Stimulated activated naive B cell treated with anti-CD40 and anti-IgM and Interleukin-4, amounts not matched to agents 10 μg/mL and 1 μg/mL and 100 μg/mL, for 72 hours (primary cell): ENCODE data around the gene DDR2.
"Not testable (repeated sequence)": the region's sequence is repeated elsewhere in the genome, so short reads cannot be mapped to it uniquely, and the experiment has no call there.

Experiments used
- ATAC-seq, 2 donors: fragments of 150-1000 bp; cut with Tn5 transposase; replicated peaks; 2 replicates each; pipeline ENCODE4 v1.10.0; 2021; ENCODE audit warnings: moderate library complexity in 1 of 2
- DNase-seq: peaks from one replicate; pipeline ENCODE4 v3.0.0; 2021
- H3K27ac Mint-ChIP-seq: one replicate; pipeline ENCODE4 v1.8.0; 2022; ENCODE audit warnings: mild to moderate bottlenecking, mixed read lengths
- H3K27me3 Mint-ChIP-seq, 2 donors: one replicate each; pipeline ENCODE4 v1.8.0; 2022; ENCODE audit warnings: mixed read lengths in 2 of 2
- H3K36me3 Mint-ChIP-seq, 2 donors: one replicate each; pipeline ENCODE4 v1.8.0; 2022; ENCODE audit warnings: mixed read lengths in 2 of 2, mild to moderate bottlenecking in 1 of 2
- H3K4me1 Mint-ChIP-seq, 2 donors: one replicate each; pipeline ENCODE4 v1.8.0; 2022; ENCODE audit warnings: mixed read lengths in 2 of 2, mild to moderate bottlenecking in 1 of 2
- H3K4me3 Mint-ChIP-seq, 2 donors: one replicate each; pipeline ENCODE4 v1.8.0; 2022; ENCODE audit warnings: mild to moderate bottlenecking in 2 of 2, mixed read lengths in 2 of 2, moderate library complexity in 1 of 2
- H3K9me3 Mint-ChIP-seq, 2 donors: one replicate each; pipeline ENCODE4 v1.8.0; 2022; ENCODE audit warnings: mixed read lengths in 2 of 2, mild to moderate bottlenecking in 1 of 2

Gene DDR2

GRCh38 chr1:162722036-162722435 is 89.8 kb downstream of the DDR2 start:
- no peaks in the 10 kb centered on the region for H3K4me1 Mint-ChIP-seq
- H3K27me3 Mint-ChIP-seq, result peaks cover 6 to 10% of the 10 kb centered on the region in 2 donors
- H3K4me3 Mint-ChIP-seq, result no peak overlapping the region
- H3K36me3 Mint-ChIP-seq, result no peaks in the 10 kb centered on the region
- no peak overlapping the region for H3K27ac Mint-ChIP-seq
- ATAC-seq, result no peak
- peaks cover 0 to 3% of the 10 kb centered on the region in 2 donors for H3K9me3 Mint-ChIP-seq
- DNase-seq, result no peak

GRCh38 chr1:162724583-162725120 is 92.4 kb downstream of the DDR2 start:
- Mint-ChIP-seq H3K4me3 (no peak overlapping the region), H3K36me3 (no peaks in the 10 kb centered on the region), H3K27me3 (peaks cover 6 to 10% of the 10 kb centered on the region in 2 donors), H3K9me3 (peaks cover 0 to 1% of the 10 kb centered on the region in 2 donors), H3K27ac (no peak overlapping the region), H3K4me1 (peaks cover 0 to 1% of the 10 kb centered on the region in 2 donors)
- no peak for ATAC-seq
- no peak for DNase-seq

- Mint-ChIP-seq H3K27ac (no peak overlapping the region), H3K4me1 (peaks cover 0 to 1% of the 10 kb centered on the region in 2 donors), H3K36me3 (no peaks in the 10 kb centered on the region), H3K9me3 (peaks cover 0 to 1% of the 10 kb centered on the region in 2 donors), H3K27me3 (peaks cover 6 to 10% of the 10 kb centered on the region in 2 donors), H3K4me3 (no peak overlapping the region)
- DNase-seq (no peak), ATAC-seq (no peak)
Measured at GRCh38 chr1:162725301-162725837, 93.1 kb downstream of the DDR2 start.

- ATAC-seq (no peak), DNase-seq (no peak)
- H3K9me3 Mint-ChIP-seq, result peaks cover 0 to 1% of the 10 kb centered on the region in 2 donors
- peaks cover 4 to 7% of the 10 kb centered on the region in 2 donors for H3K27me3 Mint-ChIP-seq
- no peak overlapping the region for H3K4me3 Mint-ChIP-seq
- peak overlapping the region; percentile 76 for H3K27ac Mint-ChIP-seq
- H3K36me3 Mint-ChIP-seq, result no peaks in the 10 kb centered on the region
- H3K4me1 Mint-ChIP-seq, result peaks cover 0 to 1% of the 10 kb centered on the region in 2 donors
Measured at GRCh38 chr1:162726555-162726954, 94.3 kb downstream of the DDR2 start.

- not testable (repeated sequence) for H3K27me3 Mint-ChIP-seq, H3K27ac Mint-ChIP-seq, H3K4me1 Mint-ChIP-seq, H3K36me3 Mint-ChIP-seq, ATAC-seq, H3K4me3 Mint-ChIP-seq, DNase-seq, H3K9me3 Mint-ChIP-seq
Measured at GRCh38 chr1:162727493-162727892, 95.2 kb downstream of the DDR2 start.

GRCh38 chr1:162728573-162728972 is 96.3 kb downstream of the DDR2 start:
- Mint-ChIP-seq H3K9me3 (peaks cover 0 to 1% of the 10 kb centered on the region in 2 donors), H3K4me1 (peaks cover 0 to 1% of the 10 kb centered on the region in 2 donors), H3K36me3 (no peaks in the 10 kb centered on the region), H3K27me3 (peaks cover 4 to 12% of the 10 kb centered on the region in 2 donors), H3K27ac (no peak overlapping the region), H3K4me3 (no peak overlapping the region)
- DNase-seq (no peak), ATAC-seq (no peak)

GRCh38 chr1:162729195-162729774 is 97.0 kb downstream of the DDR2 start:
- peaks cover 4 to 13% of the 10 kb centered on the region in 2 donors for H3K27me3 Mint-ChIP-seq
- not testable (repeated sequence) for ATAC-seq

GRCh38 chr1:162732094-162732493 is 99.8 kb downstream of the DDR2 start:
- DNase-seq (no peak), ATAC-seq (no peak)
- Mint-ChIP-seq H3K36me3 (no peaks in the 10 kb centered on the region), H3K9me3 (no peaks in the 10 kb centered on the region), H3K4me3 (no peak overlapping the region), H3K27me3 (peaks cover 8 to 20% of the 10 kb centered on the region in 2 donors), H3K27ac (no peak overlapping the region), H3K4me1 (peaks cover 0 to 1% of the 10 kb centered on the region in 2 donors)

More at GRCh38 chr1:162729195-162729774, 97.0 kb downstream of the DDR2 start:
- not testable (repeated sequence) for H3K9me3 Mint-ChIP-seq, H3K4me1 Mint-ChIP-seq, H3K36me3 Mint-ChIP-seq, DNase-seq, H3K4me3 Mint-ChIP-seq, H3K27ac Mint-ChIP-seq

GRCh38 chr1:162732566-162733335 is 100.5 kb downstream of the DDR2 start:
- no peak for DNase-seq
- no peaks in the 10 kb centered on the region for H3K9me3 Mint-ChIP-seq

GRCh38 chr1:162733336-162733590 is 101.0 kb downstream of the DDR2 start:
- Mint-ChIP-seq H3K27me3 (peaks cover 8 to 20% of the 10 kb centered on the region in 2 donors), H3K4me3 (no peak overlapping the region), H3K36me3 (no peaks in the 10 kb centered on the region), H3K27ac (no peak overlapping the region), H3K9me3 (no peaks in the 10 kb centered on the region), H3K4me1 (peaks cover 0 to under 1% of the 10 kb centered on the region in 2 donors)
- no peak for ATAC-seq
- no peak for DNase-seq

More at GRCh38 chr1:162732566-162733335, 100.5 kb downstream of the DDR2 start:
- ATAC-seq, result no peak
- Mint-ChIP-seq H3K36me3 (no peaks in the 10 kb centered on the region), H3K27ac (no peak overlapping the region), H3K27me3 (peaks cover 8 to 20% of the 10 kb centered on the region in 2 donors), H3K4me1 (peaks cover 0 to 1% of the 10 kb centered on the region in 2 donors), H3K4me3 (no peak overlapping the region)

- ATAC-seq (no peak), DNase-seq (no peak)
- Mint-ChIP-seq H3K27me3 (peaks cover 8 to 20% of the 10 kb centered on the region in 2 donors), H3K9me3 (no peaks in the 10 kb centered on the region), H3K36me3 (no peaks in the 10 kb centered on the region), H3K4me3 (no peak overlapping the region), H3K27ac (no peak overlapping the region), H3K4me1 (no peaks in the 10 kb centered on the region)
Measured at GRCh38 chr1:162734047-162734446, 101.8 kb downstream of the DDR2 start.

GRCh38 chr1:162736184-162736583 is 103.9 kb downstream of the DDR2 start:
- H3K4me1 Mint-ChIP-seq, result no peaks in the 10 kb centered on the region
- no peaks in the 10 kb centered on the region for H3K36me3 Mint-ChIP-seq
- H3K4me3 Mint-ChIP-seq, result no peak overlapping the region
- H3K9me3 Mint-ChIP-seq, result peaks cover 0 to 2% of the 10 kb centered on the region in 2 donors
- ATAC-seq (no peak), DNase-seq (no peak)
- no peak overlapping the region for H3K27ac Mint-ChIP-seq
- H3K27me3 Mint-ChIP-seq, result peaks cover 8 to 15% of the 10 kb centered on the region in 2 donors

- DNase-seq, result no peak
- no peaks in the 10 kb centered on the region for H3K4me1 Mint-ChIP-seq
- peak; percentile 60 to 71 for ATAC-seq
- no peak overlapping the region for H3K27ac Mint-ChIP-seq
- peaks cover 0 to 2% of the 10 kb centered on the region in 2 donors for H3K9me3 Mint-ChIP-seq
- peaks cover 8 to 15% of the 10 kb centered on the region in 2 donors for H3K27me3 Mint-ChIP-seq
- H3K36me3 Mint-ChIP-seq, result no peaks in the 10 kb centered on the region
- no peak overlapping the region for H3K4me3 Mint-ChIP-seq
Measured at GRCh38 chr1:162736633-162737067, 104.4 kb downstream of the DDR2 start.

GRCh38 chr1:162740755-162741154 is 108.5 kb downstream of the DDR2 start:
- Mint-ChIP-seq H3K9me3 (peaks cover 0 to 2% of the 10 kb centered on the region in 2 donors), H3K36me3 (no peaks in the 10 kb centered on the region), H3K4me1 (no peaks in the 10 kb centered on the region), H3K4me3 (no peak overlapping the region), H3K27ac (no peak overlapping the region), H3K27me3 (no peaks in the 10 kb centered on the region)
- ATAC-seq (no peak), DNase-seq (no peak)
